ENCODE data around the gene PTDSS2. TPM values are rescaled to one million over a fixed set of nuclear protein-coding genes. Genes with fewer than 3 reads are reported as not detected.

Gene PTDSS2
- total and polyA plus RNA-seq, 2 donors from 2014 or later, result 28.5 to 37.7 TPM

DNA sequence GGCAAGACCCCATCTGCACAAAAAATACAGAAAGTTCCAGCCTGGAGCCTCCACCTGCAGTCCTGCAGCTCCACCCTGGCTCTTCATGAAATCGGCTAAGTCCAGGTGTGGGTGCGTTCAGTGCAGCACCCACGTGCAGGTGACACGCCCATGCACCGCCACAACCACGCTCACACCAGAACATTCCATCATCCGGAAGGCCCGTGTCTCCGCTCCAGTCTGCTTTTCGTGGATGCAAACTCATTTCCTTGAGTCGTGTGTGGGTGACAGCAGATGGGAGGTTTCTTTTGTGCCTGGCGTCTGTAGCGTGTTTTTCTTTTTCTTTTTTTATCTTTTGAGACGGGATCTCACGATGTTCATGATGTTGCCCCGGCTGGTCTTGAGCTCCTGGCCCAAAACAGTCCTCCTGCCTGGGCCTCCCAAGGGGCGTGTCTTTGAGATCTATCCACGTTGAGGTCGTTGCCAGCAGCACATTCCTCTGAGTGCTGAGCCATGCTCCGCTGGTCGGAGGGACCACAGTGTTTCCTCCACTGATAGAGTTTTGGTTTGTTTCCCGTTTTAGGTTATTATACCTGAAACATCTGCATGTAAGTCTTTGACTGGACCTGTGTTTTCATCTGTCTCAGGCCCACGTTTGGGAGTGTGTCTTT, 7.2 kb downstream of the PTDSS2 start:
- FAIRE-seq (no peak), DNase-seq (peak in 2 of 5 donors; percentile 34 to 51)
- no peaks in the 10 kb centered on the region for H3K27me3 ChIP-seq (ENCODE audit: control insufficient read depth, insufficient read depth, low read length)
- H3K4me3 ChIP-seq (ENCODE audit: low read length in 3 of 3), result no peak overlapping the region
- H3K36me3 ChIP-seq (ENCODE audit: control insufficient read depth in 2 of 3, insufficient read depth in 3 of 3, low read length in 3 of 3), result peaks cover 0 to 9% (median 5%) of the 10 kb centered on the region in 3 donors
- peaks cover 0 to 5% (median 0%) of the 10 kb centered on the region in 3 donors for H3K4me1 ChIP-seq (ENCODE audit: control insufficient read depth in 2 of 3, insufficient read depth in 2 of 3, low read depth in 1 of 3, low read length in 3 of 3)
- no peak overlapping the region for H3K27ac ChIP-seq (ENCODE audit: low read depth in 2 of 2, low read length in 2 of 2)
- no peak for TF ChIP-seq CTCF (IDR thresholded peaks at IDR 0.05; ENCODE audit: borderline replicate concordance, extremely low read depth, insufficient read depth)
- intact Hi-C loops (cut with DNase I), result no loop called here
- no peak overlapping the region for H3K9ac ChIP-seq (ENCODE audit: low read length in 3 of 3)
- H3K9me3 ChIP-seq (ENCODE audit: control insufficient read depth in 2 of 3, insufficient read depth in 1 of 3, low read length in 3 of 3), result no peaks in the 10 kb centered on the region

- Histone ChIP-seq H3K27ac (ENCODE audit: low read depth in 2 of 2, low read length in 2 of 2) (no peak overlapping the region), H3K4me3 (ENCODE audit: low read length in 3 of 3) (no peak overlapping the region), H3K9ac (ENCODE audit: low read length in 3 of 3) (no peak overlapping the region), H3K27me3 (ENCODE audit: control insufficient read depth, insufficient read depth, low read length) (no peaks in the 10 kb centered on the region), H3K9me3 (ENCODE audit: control insufficient read depth in 2 of 3, insufficient read depth in 1 of 3, low read length in 3 of 3) (no peaks in the 10 kb centered on the region), H3K4me1 (ENCODE audit: control insufficient read depth in 2 of 3, insufficient read depth in 2 of 3, low read depth in 1 of 3, low read length in 3 of 3) (peaks cover 0 to 3% (median 0%) of the 10 kb centered on the region in 3 donors), H3K36me3 (ENCODE audit: control insufficient read depth in 2 of 3, insufficient read depth in 3 of 3, low read length in 3 of 3) (no peaks in the 10 kb centered on the region)
- intact Hi-C loops (cut with DNase I), result no loop called here
- no peak for TF ChIP-seq CTCF (IDR thresholded peaks at IDR 0.05; ENCODE audit: borderline replicate concordance, extremely low read depth, insufficient read depth)
- DNase-seq (peak in 1 of 5 donors; percentile 35), FAIRE-seq (no peak)
Measured at GRCh38 chr11:459511-460220, 9.6 kb downstream of the PTDSS2 start.

GRCh38 chr11:460331-461199, 10.5 kb downstream of the PTDSS2 start:
- Histone ChIP-seq H3K27me3 (ENCODE audit: control insufficient read depth, insufficient read depth, low read length) (no peaks in the 10 kb centered on the region), H3K27ac (ENCODE audit: low read depth in 2 of 2, low read length in 2 of 2) (no peak overlapping the region), H3K4me3 (ENCODE audit: low read length in 3 of 3) (no peak overlapping the region), H3K9ac (ENCODE audit: low read length in 3 of 3) (no peak overlapping the region), H3K4me1 (ENCODE audit: control insufficient read depth in 2 of 3, insufficient read depth in 2 of 3, low read depth in 1 of 3, low read length in 3 of 3) (no peaks in the 10 kb centered on the region), H3K36me3 (ENCODE audit: control insufficient read depth in 2 of 3, insufficient read depth in 3 of 3, low read length in 3 of 3) (no peaks in the 10 kb centered on the region), H3K9me3 (ENCODE audit: control insufficient read depth in 2 of 3, insufficient read depth in 1 of 3, low read length in 3 of 3) (no peaks in the 10 kb centered on the region)
- FAIRE-seq (no peak), DNase-seq (peak in 1 of 5 donors; percentile 72)
- TF ChIP-seq CTCF (IDR thresholded peaks at IDR 0.05; ENCODE audit: borderline replicate concordance, extremely low read depth, insufficient read depth), result no peak
- intact Hi-C loops (cut with DNase I), result no loop called here
